Osteocyte (in vitro differentiated cells): ENCODE data around the gene ARL14EP. TPM values are rescaled to one million over a fixed set of nuclear protein-coding genes. Genes with fewer than 3 reads are reported as not detected.

ENCODE experiments used
- DNase-seq: peaks from one replicate; pipeline ENCODE4 v3.0.0; 2021; ENCODE audit warnings: mixed read lengths; ENCODE audit not compliant: unreplicated experiment; ENCODE audit errors: extremely low spot score
- H3K27ac Mint-ChIP-seq: one replicate; pipeline ENCODE4 v1.8.0; 2021; ENCODE audit warnings: mild to moderate bottlenecking, mixed read lengths; ENCODE audit not compliant: unreplicated experiment
- H3K27me3 Mint-ChIP-seq: one replicate; pipeline ENCODE4 v1.8.0; 2021; ENCODE audit warnings: mixed read lengths; ENCODE audit not compliant: unreplicated experiment
- H3K36me3 Mint-ChIP-seq: one replicate; pipeline ENCODE4 v1.8.0; 2021; ENCODE audit warnings: mixed read lengths; ENCODE audit not compliant: unreplicated experiment
- H3K4me1 Mint-ChIP-seq: one replicate; pipeline ENCODE4 v1.8.0; 2021; ENCODE audit warnings: mixed read lengths; ENCODE audit not compliant: unreplicated experiment
- H3K4me3 Mint-ChIP-seq: one replicate; pipeline ENCODE4 v1.8.0; 2021; ENCODE audit warnings: mild to moderate bottlenecking, moderate library complexity, mixed read lengths; ENCODE audit not compliant: unreplicated experiment
- H3K9me3 Mint-ChIP-seq: one replicate; pipeline ENCODE4 v1.8.0; 2021; ENCODE audit warnings: mixed read lengths; ENCODE audit not compliant: unreplicated experiment
- CTCF ChIP-seq: fragments of 200-600 bp; sonication (generic); IDR thresholded peaks from 2 replicates; pipeline ENCODE4 v1.5.0; 2021; ENCODE audit warnings: antibody characterized with exemption, mild to moderate bottlenecking, moderate library complexity
- total RNA-seq: library from RNA; stranded (reverse); gene quantifications from 2 replicates; pipeline ENCODE4 v1.2.1, GENCODE V29; 2021

The ARL14EP gene
- total RNA-seq, 1 donor from 2014 or later = 21.7 TPM

- no peak overlapping the region for H3K27ac Mint-ChIP-seq
These were observed 35.6 kb downstream of the ARL14EP start for GRCh38 chr11:30358536-30358935.

GRCh38 chr11:30360741-30361140 lies 37.8 kb downstream of the ARL14EP start:
- Mint-ChIP-seq H3K9me3 (no peaks in the 10 kb centered on the region), H3K4me3 (no peak overlapping the region), H3K36me3 (no peaks in the 10 kb centered on the region), H3K27me3 (peaks cover 20% of the 10 kb centered on the region), H3K27ac (no peak overlapping the region), H3K4me1 (no peaks in the 10 kb centered on the region)
- no peak for DNase-seq
- TF ChIP-seq CTCF = no peak

More at GRCh38 chr11:30358536-30358935, 35.6 kb downstream of the ARL14EP start:
- no peaks in the 10 kb centered on the region for H3K4me1 Mint-ChIP-seq
- H3K36me3 Mint-ChIP-seq = no peaks in the 10 kb centered on the region
- TF ChIP-seq CTCF = no peak
- no peak for DNase-seq
- no peaks in the 10 kb centered on the region for H3K9me3 Mint-ChIP-seq
- H3K27me3 Mint-ChIP-seq = peaks cover 20% of the 10 kb centered on the region
- H3K4me3 Mint-ChIP-seq = no peak overlapping the region

GRCh38 chr11:30364139-30364836 lies 41.4 kb downstream of the ARL14EP start:
- Mint-ChIP-seq H3K36me3 (no peaks in the 10 kb centered on the region), H3K9me3 (no peaks in the 10 kb centered on the region), H3K27ac (no peak overlapping the region), H3K4me3 (no peak overlapping the region), H3K4me1 (no peaks in the 10 kb centered on the region), H3K27me3 (peaks cover 7% of the 10 kb centered on the region)
- no peak for DNase-seq
- TF ChIP-seq CTCF = no peak

GRCh38 chr11:30364837-30365482 lies 42.1 kb downstream of the ARL14EP start:
- TF ChIP-seq CTCF = no peak
- H3K4me1 Mint-ChIP-seq = no peaks in the 10 kb centered on the region
- DNase-seq = no peak
- H3K36me3 Mint-ChIP-seq = no peaks in the 10 kb centered on the region
- no peaks in the 10 kb centered on the region for H3K9me3 Mint-ChIP-seq
- peaks cover 7% of the 10 kb centered on the region for H3K27me3 Mint-ChIP-seq
- no peak overlapping the region for H3K27ac Mint-ChIP-seq
- no peak overlapping the region for H3K4me3 Mint-ChIP-seq

GRCh38 chr11:30365793-30366517 lies 43.1 kb downstream of the ARL14EP start:
- no peaks in the 10 kb centered on the region for H3K9me3 Mint-ChIP-seq
- H3K36me3 Mint-ChIP-seq = no peaks in the 10 kb centered on the region
- DNase-seq = no peak
- H3K27me3 Mint-ChIP-seq = peaks cover 7% of the 10 kb centered on the region
- H3K4me1 Mint-ChIP-seq = no peaks in the 10 kb centered on the region
- TF ChIP-seq CTCF = no peak
- no peak overlapping the region for H3K4me3 Mint-ChIP-seq
- H3K27ac Mint-ChIP-seq = no peak overlapping the region
